ENCODE data around the gene SEPHS1.

- TF ChIP-seq CTCF (IDR thresholded peaks at IDR 0.05; ENCODE audit: insufficient read depth, low read depth, low read length) (no peak), EZH2 (IDR thresholded peaks at IDR 0.05; ENCODE audit: insufficient read depth, low read length) (no peak)
Measured at GRCh38 chr10:13329565-13329964, 18.5 kb downstream of the SEPHS1 start.

Data from astrocyte (in vitro differentiated cells and primary cell).